Stimulated activated CD4-positive, alpha-beta T cell treated with anti-CD3 and anti-CD28 coated beads, Interleukin-2, amount 100 ng/mL, for 24 hours (primary cell): Measurements from ENCODE around the gene GIMAP4.
"Not testable (repeated sequence)": the region's sequence is repeated elsewhere in the genome, so short reads cannot be mapped to it uniquely, and the experiment has no call there.

Source experiments
- DNase-seq, 2 donors: peaks; one replicate each; pipeline ENCODE4 v3.0.0-alpha.2; 2020

GIMAP4 gene

DNA sequence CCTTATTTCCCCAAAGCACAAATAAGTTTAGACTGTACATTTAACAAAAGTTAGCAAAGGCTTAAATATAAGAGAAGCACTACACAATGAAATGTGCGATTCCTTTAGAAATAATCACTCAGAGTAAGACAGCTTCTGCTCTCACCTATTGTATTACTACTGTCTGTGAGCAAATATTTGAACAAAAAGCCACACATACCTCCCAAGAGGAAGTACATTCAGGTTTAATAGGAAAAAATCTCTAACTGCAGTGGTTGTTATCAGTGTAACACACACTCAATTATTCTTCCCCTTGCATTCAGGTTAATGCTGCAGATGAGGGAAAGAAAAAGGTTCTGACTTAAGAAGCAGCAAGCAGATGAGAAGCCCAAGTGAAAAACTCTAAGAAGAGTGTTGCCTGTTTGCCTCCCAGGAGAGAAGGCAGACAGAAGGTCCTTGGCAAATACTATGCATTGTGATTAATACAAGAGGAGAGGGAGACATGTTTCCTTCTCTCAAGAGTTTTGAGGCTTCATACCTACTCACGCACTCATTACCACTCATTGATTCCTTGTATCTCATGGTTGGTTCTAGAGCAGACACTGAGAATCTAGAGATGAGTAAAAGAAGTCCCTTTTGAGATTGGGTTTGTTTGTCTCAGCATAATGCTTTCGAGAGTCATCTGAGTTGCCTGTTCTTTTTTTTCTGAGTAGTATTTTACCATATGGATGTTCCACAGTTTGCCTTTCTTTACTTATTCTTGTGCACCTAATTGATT lies 13.6 kb downstream of the GIMAP4 start:
- no peak for DNase-seq

DNA sequence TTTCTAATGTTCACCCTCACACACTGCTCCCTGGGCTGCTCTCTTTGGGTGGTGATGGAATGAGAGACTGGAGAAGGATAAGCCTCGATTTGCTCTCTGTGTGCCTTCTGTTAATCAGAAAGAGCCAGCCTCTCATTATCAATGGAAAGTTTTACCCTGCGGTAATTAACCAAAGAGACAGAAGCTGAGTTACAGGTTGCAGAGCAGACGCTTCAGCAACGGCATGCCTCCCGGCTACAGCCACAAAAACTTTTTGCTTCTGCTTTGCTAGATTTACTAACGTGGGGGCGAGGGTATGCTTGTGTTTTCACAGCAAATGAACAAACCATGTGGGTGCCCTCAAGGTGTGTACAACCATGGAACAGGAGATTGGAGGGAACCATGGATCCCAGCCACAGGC lies 18.0 kb downstream of the GIMAP4 start:
- no peak for DNase-seq

DNA sequence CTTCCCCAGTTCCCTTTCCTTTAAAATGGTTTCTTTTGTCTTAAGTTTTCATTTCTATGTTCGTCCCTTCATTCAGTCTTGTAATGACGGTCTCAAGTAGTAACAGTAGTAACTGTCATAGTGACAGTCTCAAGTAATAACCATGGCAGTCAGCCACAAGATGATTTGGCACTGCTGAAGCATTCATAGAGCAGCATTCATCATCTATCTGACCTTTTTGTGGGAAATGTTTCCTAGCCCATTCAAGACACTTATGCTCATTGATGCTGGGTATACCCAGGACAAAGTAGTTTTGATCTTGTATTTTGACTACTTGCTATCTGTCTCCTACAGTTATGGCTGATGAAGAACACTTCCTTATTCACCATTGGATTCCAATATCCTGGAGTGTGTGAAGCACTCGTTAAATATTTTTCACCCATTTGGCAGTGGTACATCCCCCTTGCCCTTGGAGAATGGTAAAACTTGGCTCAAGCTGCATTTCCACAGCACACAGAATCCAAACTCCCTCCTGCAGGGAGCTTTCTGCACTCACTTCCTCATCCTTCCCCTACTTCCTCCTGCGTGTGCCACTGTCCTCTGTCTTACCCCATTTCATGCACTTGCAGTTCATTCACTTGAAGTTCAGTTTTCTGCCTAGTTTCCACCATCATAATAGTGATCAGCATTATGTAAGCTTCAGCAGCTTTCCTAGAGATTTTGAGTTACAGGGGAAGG lies 19.0 kb downstream of the GIMAP4 start:
- no peak for DNase-seq

DNA sequence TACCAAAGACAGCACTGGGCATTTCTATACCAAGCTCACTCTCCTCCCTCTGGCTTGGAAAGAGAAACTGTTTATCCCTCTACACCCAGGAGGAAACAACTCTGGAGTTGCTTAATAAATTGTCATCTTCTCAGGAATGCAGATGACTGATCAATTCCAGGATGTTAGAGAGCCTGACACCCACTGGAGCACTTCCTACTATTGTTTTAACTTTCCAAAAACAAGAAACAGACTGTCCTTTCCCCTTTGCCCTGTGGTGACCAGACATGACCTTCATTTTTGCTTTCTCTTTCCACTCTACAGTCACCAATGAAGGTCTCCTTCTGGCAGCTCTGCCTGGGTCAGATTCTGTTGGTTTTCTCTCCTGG lies 19.6 kb downstream of the GIMAP4 start:
- no peak for DNase-seq

DNA sequence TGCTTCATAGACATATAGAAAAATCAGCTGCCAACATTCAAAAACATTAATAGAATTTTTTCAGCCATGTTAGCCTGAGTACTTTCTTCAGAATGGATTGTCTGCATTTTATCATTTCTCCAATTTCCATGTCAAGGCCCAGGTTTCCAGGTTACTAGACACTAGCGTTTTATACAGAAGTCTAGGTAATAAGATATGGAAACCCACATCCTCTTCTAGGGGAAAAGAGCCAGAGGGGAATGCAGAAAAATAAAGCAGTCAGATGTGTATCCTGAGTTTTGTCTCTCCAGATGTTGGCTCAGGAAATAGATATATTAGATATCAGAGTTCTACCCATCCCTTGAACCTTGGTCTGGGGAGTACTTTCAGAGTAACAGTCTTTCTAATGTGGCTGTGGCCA lies 20.4 kb downstream of the GIMAP4 start:
- DNase-seq, result no peak

DNA sequence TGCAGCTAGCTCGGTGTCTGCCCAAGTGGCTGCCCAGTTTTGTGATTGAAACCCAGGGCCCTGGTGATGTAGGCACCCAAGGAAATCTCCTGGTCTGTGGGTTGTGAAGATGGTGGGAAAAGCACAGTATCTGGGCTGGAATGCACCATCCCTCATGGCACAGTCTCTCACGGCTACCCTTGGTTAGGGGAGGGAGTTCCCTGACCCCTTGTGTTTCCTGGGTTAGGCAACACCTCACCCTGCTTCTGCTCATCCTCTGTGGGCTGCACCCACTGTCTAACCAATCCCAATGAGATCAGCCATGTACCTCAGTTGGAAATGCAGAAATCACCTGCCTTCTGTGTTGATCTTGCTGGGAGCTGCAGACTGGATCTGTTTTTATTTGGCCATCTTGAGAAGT lies 27.6 kb downstream of the GIMAP4 start:
- no peak for DNase-seq

DNA sequence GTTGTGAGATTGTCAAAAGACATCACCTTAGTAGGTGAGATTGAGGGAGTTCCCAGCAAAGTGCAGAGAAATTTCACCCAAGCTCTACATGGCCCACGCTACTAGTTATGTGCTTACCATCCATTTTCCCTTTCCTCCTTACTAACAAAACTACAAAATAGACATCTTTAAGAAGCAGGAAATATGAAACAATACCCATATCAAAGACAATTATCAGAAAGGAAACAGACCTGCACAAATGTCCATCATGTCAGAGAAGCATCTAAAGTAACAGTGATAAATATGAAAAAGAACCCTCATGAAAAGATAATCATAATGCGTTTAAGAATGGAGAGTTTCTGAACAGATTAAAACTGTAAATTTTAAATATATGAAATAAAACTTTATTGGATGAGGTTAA lies 28.2 kb downstream of the GIMAP4 start:
- no peak for DNase-seq

DNA sequence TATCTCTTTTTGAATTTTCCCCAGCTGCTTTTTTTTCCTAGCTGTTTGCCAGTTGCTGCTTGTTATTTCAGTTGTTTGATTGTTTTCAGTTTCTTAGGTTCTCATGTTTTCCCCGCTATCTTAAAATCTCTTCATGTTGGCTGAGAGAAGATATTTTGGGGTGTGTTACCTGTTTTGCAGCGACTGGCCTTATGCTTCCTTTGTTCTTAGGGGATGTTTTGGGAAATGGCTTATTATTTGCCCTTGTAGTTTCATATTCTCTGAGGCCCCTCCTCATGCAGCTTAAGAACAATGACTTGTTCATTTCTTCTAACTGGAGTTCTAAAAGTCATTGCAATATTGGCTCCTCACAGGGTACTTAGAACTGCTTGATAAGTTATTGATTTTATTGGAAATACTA lies 36.4 kb downstream of the GIMAP4 start:
- not testable (repeated sequence) for DNase-seq

DNA sequence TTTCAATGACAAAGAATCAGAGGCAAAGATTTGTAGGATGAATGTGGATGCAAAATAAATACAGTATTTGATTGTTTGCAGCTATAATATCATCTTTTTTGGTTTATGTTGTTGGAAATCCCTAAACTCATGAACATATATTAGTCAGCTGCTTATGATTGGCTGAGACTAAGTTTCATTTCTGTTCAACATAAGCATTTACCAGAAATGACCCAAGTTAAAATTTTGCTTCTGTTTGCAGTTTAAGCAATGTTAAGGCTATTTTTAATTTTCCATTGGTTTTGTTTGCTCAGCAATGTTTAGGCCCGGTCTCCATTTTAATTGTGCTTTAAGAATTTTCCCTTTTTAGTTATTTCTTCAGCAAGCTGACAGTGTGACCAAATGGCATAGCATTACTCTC lies 43.0 kb downstream of the GIMAP4 start:
- DNase-seq, result no peak

DNA sequence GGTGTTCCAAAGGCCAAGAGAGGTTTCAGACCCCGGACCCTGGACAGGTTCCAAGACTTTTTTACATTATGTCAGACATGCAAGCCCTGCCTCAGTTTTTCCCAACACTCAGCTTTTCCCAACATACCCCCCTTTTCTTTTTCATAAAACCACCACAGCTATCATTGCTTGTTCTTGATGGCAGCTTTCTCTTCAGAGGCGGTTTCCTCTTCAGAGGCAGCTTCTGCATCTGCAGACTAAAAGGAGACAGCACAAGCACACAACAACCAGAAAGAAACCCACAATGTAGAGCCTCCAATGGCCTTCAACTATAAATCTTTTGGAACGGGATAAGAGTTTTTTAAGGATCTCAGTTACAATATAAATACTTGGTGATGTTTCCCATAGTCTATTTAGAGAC lies 45.7 kb downstream of the GIMAP4 start:
- DNase-seq, result no peak

DNA sequence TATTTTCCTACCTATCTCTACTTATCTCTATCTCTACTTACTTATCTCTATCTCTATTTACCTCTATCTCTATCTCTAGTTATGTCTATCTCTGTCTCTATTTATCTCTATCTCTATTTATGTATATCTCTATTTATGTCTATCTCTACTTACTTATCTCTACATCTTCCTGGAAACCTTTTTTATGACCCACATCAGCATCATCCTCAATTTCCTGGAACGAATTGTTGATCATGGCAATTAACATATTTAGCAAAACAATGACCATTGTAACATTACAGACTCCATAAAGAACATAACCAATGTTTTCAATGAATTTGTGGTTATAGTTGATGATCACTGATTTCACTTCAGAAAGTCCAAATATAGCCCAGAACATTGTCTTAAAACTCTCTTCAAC lies 46.7 kb downstream of the GIMAP4 start:
- no peak for DNase-seq

DNA sequence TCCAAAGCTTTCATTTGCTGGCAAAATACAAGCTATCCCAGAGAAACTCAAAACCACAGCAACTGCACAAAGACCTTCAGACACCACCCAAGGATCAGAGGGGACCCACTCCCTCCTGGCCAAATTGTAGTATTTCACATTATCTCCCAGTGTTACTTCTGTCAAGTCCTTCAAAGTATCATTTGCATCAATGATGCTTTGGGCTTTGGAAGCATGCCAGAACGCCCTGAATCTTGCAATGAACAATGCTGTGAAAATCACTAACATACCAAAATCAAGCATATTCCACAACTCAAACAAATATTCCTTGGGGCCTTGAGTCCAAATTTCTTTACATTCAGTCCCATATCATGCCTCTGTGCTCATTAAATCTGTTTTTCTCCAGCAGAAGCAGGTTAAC lies 47.2 kb downstream of the GIMAP4 start:
- DNase-seq, result not testable (repeated sequence)

DNA sequence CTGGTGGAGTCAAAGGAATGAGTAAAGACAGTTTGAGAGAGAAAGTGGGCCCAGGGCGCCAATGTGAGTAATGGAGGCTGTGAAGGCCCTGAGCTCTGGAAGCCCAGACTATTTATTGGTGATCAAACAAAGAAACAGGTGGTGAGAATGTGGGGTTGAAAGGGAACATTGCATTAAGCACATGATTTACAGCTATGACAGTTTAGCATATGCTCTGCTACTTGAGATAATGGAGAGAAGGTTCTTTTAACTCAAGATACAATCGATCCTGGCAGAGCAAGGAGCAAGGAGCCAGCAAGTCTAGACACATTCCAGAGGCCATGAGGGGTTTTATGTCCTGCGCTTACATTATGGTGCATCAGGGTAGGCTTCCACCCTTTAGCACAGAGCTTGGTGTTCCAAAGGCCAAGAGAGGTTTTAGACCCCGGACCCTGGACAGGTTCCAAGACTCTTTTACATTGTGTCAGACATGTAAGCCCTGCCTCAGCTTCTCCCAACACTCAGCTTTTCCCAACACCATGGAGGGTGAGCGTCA lies 48.1 kb downstream of the GIMAP4 start:
- not testable (repeated sequence) for DNase-seq

DNA sequence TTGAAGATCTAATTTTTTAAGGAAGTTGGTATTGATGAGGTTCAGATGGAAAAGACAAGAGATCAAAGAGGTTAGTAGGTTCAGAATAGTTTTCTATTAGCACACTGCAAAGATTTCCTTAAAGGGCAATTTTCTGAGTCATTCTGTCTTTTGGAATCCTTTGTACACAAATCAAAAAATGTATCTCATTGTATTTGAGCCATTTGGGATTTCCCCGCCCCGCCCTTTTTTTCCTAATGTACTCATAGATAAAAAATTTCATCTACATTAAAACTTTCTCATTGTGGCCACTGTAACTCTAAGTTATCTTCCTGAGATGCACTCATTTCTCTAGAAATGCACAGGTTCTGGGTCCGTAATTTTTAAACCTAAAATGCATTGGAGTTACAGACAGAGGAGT lies 52.9 kb downstream of the GIMAP4 start:
- peak in 1 of 2 donors; percentile 29 for DNase-seq

DNA sequence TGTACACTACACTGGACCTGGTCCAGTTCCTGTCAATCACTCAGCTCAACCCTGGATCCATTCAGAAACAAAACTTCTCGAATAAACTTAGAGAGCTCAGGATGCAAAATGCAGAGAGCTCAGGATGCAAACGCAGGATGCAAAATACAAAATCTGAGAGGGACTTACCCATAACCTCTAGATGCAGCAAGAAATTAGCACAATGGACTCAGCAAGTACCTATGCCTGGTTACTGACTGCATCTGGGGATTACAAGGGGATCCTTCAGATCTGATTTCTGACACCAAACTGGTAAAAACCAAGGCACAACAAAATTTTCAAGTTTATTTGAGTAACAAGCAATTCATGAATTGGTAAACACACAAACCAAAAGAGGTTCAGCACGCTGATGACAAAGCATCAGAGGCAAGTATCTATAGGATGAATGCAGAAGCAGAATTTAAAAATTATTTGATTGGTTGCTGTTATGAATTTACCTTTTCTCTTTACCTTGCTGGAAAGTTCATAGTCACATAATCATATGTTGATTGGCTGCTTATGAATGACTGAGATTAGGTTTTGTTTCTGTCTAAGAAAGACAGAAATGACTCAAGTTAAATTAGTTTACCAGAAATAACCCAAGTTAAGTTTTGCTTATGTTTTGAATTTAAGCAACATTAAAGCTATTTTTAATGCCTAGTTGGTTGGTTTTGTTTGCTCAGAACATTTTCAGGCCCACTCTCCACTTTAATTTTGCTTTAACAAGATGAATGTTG lies 53.6 kb downstream of the GIMAP4 start:
- no peak for DNase-seq

DNA sequence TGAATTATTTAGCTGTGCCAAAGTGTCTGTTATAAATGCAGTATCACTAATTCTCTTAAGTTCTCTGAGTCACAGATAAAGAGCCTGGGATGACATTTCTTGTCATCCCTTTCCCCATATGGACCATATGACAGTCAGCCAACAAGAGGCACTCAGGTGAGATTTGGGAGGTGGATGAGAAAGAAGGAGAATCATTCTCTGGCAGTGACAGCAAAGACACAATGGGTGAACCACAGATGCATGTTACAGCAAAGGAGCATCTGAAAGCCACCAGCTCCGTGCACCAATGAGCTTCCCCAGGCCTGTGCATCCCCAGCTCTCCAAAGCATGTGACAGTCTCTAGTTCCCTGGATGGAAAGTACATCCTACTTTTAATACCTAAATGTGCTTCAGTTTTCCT lies 54.2 kb downstream of the GIMAP4 start:
- no peak for DNase-seq
